SK-MEL-5 (cell line): ENCODE results near the gene EIF5. TPM values are rescaled to one million over a fixed set of nuclear protein-coding genes. Genes with fewer than 3 reads are reported as not detected.

ENCODE experiments used
- DNase-seq: peaks from one replicate; pipeline ENCODE4 v3.0.0-alpha.2; 2016; ENCODE audit warnings: low read depth, low spot score
- in situ Hi-C: cut with HindIII; loops from 2 replicates; pipeline ENCODE4 v1.10.0; 2016; ENCODE audit warnings: low sequenced_read_pairs, high pct_unique_total_duplicates, low pct_unique_long_range_greater_than_20kb
- total RNA-seq: library from RNA; depleted of rRNA; stranded (reverse); fragments of >200 nt; shearing (Covaris generic); gene quantifications from 2 replicates; pipeline ENCODE4 v1.2.3, GENCODE V29; 2014

Gene EIF5
- total RNA-seq, 1 experiment from 2014 or later = 149 TPM

DNA sequence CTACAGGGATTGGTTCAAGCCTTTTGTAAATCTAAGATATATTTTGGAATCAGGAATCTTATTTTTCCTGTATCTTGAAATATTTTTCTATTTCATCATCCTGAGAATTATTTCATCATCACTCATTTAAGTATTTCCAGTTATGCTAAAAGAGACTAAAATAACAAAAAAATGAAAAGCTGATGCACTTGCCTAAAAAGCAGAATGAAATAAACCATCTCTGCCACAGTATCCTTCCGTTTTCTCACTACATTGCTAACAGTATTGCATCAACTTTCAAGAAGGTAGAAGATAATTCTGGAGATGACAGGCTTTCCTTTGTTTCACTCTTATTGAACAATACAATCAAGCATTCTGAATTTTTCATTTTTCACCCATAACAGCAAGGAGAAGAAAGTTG, 31.1 kb upstream of the EIF5 start:
- in situ Hi-C loops = no loop called here
- DNase-seq = no peak

DNA sequence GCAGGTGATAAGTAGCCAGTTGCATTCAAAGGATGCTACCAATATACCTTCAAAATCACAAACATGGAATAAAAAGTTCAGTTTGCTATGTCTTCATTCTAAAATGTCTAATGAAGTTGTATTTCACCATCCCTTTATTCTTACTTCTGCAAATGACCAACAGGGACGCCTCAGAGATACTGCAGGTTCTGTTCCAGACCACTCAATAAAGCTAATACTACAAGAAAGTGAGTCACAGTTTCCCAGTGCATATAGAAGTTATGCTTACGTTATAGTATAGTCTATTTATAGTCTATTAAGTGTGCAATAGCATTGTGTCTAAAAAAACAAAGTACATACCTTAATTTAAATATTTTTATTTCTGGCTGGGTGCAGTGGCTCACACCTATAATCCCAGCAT, 29.3 kb upstream of the EIF5 start:
- in situ Hi-C loops = no loop called here
- DNase-seq = no peak

DNA sequence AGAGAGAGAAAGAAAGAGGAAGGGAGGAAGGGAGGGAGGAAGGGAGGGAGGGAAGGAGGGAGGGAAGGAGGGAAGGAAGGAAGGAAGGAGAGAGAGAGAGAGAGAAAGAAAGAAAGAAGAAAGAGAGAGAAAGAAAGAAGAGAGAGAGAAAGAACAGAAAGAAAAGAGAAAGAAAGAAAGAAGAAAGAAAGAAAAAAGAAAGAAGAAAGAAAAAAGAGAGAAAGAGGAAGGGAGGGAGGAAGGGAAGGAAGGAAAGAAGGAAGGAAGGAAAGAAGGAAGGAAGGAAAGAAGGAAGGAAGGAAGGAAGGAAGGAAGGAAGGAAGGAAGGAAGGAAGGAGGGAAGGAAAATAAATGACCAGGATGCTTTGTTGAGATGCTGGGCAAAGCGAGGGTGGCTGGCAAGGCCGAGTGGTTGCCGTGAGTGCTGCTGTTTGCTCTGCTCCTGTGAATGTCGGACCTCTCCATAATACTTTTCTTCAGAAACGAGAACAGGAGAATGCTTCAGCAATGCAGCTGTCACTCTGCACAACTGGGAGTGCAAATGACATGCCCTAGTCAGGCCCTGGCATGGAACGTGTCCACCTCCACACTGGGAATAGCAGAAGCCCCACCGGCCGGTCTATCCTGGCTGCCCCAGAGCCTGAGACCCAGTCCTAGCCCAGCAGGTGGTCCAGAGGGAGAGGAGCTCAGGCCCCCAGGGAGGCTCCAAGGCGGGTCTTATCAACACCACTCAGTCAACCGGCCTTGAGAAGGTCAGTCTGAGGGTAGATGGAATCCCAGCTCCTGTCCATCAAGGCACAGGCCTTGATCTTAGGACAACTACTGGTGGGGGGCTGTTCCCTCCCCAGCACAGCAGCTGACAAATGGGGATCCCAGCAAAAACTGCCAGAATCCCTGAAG, 25.1 kb upstream of the EIF5 start:
- in situ Hi-C loops = no loop called here
- no peak for DNase-seq

DNA sequence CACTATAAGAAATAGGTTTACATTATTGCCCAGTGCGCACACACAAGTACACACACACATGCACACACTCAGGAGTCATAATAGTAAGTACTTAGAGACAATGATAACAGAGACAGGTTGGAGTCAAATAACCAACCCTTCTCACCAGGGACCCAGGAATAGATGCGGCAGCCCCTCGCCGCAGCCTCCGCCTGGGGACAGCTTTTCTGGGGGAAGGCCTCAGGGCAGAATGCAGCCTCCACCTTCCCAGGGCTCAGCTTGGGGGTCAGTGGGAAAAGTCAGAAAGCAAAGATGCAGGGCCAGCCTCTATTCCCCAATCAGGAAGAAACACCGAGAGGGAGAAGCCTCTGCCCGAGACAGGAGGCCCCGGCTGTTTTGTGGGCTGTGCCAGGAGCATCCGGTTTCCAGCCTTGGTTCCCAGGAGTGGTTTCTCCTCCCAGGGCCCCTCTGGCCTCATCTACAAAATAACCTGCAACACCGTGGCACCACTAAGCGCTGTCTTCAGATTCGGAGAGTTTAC, 23.4 kb upstream of the EIF5 start:
- DNase-seq = no peak
- in situ Hi-C loops = no loop called here

DNA sequence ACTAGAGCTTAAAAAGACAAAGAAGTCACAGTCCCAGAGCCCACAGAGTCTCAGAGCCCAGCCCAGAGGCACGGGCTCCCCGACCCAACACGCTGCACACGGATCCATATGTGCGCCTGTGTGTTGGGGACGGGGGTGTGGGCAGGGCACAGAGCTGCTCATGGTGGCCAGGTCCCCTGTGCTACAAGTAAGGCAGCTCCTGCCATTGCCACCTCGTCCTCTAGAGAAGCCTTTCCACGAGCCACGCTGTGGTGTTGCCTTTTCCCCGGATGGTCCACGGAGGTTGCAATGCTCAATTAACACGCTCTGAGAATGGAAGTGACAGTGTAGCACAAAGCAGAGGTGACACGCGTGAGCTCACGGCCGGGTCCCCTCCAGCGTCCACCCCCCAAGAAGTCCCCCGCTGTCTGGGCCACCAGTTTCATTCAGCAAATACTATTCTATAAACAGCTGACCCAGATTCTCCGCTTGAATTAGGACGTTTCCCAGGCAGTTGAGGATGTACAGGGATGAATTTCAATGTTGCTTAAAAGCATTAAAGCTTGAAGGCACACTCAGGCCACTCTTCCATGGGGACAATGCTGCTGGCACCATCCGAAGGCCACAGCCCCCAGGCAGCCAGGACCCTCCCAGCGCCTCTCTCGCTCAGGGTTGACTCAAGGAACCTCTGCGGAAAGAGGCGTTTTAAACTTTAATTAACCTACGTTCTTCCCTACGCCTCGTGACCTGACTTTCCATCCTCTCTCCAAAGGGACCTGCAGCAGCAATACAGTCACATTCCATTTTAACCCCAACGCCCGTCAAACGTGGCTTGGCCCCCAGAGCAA, 22.7 kb upstream of the EIF5 start:
- DNase-seq = no peak
- in situ Hi-C loops = no loop called here

DNA sequence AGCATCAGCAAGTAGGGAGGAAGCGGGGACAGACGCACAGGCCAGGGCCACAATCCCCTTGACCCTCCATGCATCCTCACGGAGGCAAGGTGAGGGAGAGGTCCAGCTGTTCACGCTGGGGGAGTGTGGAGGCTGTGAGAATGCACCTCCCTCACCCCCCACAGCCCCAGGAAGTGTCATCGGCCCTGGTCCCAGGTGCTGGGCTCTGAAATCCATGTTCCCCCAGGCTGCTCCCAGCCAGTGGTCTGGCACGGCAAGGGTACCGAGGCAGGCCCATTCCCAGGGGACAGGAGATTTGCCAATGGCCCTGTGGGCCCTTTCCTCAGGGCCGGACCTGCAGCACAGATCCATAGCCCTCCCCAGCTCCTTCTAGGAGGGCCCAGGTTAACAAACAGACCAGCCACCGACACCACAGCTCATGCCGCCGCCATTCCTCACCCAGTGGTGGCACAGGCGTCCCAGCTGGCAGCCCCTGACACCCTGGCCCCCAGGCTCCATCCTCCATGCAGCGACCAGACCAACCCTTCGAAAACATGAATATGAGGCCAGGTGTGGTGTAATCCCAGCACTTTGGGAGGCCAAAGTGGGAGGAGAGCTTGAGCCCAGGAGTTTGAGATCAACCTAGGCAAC, 21.9 kb upstream of the EIF5 start:
- DNase-seq = no peak

DNA sequence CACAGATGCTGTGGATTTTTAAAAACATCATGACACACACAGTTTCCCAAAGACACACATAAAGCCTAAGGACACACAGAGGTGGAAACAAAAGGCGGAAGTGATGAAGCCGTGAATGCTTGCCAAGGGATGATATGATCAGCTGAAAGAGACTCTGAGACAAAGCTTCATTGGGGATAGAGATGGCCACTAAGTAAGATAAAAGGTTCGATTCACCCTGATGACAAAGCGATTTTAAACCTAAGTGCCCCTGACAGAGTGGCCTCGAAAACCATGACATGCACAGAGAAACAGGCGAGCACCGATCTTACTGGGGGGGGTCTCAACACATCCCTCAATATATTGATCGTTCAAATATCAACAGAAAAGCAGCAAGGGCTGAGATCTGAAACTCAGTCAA, 20.3 kb upstream of the EIF5 start:
- in situ Hi-C loops = no loop called here
- DNase-seq = no peak

More for the DNA sequence above, 21.9 kb upstream of the EIF5 start:
- in situ Hi-C loops = no loop called here

DNA sequence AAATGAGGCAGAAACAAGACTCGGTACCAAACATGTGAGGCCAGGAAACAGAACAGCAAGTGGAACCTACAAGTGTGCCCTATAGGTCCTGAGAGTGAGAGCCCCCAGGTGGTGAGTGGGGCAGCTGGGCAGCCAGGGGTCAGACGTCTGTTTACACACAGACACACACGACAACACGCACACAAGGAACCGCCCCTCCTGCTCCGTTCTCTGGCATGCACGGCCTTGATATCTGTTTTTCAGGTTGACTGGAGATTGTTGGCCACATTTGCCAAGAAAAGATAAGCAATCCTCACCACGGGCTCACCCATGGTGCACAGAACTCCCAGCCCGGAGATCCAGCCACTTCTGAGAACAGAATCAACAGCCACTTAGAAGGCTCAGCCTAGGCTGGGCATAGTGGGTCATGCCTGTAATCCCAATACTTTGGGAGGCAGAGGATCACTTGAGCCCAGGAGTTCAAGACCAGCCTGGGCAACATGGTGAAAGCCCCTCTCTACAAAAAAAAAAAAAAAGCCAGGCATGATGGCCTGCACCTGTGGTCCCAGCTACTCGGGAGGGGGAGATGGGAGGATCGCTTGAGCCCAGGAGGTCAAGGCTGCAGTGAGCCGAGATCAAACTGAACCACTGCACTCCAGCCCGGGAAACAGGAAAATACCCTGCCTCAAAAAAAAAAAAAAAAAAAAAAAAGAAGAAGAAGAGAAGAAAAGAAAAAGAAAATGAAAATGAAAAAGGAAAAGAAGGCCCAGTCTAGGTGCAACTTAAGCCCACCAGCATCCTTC, 19.4 kb upstream of the EIF5 start:
- in situ Hi-C loops = no loop called here
- DNase-seq = no peak

DNA sequence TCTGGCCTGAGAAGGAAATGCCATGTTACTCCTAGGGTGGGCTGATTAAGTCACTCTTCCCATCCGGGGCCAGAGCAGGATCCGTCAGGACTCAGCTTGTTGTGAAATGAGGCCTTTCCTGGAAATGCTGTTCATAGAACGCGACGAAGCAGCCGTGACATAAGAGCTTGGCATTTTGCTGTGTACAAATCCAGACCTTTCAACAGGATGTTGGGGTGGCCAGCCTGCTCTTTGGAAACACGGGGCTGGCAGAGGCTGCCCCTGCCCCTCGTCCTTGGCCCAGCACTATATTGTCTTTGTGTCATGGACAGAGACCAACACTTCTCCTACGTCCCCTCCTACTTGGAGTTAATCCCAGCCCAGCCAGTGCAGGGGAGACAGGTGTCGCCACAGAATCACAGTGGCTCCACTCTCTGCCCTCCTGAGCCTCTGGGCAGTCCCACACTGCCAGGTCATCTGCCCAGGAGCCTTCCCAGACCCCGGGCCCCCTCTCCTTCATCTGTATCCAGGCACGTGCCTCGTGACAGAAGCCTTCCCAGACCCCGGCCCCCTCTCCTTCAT, 18.6 kb upstream of the EIF5 start:
- DNase-seq = no peak

DNA sequence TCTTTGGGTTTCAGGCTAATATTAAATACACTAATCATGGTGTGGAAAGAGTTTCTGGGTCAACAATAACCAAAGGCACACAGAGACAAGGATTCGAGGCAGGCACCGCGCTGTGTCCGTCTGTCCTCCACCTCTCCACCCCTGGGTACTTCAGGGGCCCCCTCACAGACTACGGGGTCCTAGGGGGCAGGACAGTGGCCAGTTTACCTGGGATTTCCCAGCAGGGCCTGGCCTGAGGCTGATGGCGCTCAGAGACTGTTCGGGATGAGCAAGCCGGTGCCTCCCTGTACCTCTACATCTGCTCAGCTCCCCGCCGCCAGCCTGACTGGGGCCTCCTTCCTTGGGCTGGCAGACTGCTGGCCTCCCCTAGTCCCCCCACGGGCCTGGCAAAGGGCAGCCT, 18.1 kb upstream of the EIF5 start:
- in situ Hi-C loops = no loop called here

More for the DNA sequence above, 18.6 kb upstream of the EIF5 start:
- in situ Hi-C loops = no loop called here

DNA sequence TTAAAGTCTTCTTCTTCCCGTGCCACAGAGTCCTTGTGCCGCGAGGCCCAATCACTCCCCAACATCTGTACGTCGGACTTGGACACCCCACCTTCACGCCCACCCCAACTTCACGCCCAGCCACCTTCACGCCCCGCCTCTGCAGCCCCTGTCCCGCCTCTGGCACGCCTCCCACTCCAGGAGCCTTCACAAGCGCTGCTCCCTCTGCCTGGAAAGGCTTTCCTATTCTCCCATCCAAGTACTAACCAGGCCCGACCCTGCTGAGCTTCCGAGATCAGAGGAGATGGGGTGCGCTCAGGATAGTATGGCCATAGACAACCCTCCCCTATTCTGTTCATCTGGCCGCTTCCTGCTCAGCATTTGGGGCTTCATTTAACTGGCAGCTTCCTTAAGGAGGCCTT, 17.3 kb upstream of the EIF5 start:
- in situ Hi-C loops = no loop called here
- no peak for DNase-seq

More for the DNA sequence above, 18.1 kb upstream of the EIF5 start:
- no peak for DNase-seq

DNA sequence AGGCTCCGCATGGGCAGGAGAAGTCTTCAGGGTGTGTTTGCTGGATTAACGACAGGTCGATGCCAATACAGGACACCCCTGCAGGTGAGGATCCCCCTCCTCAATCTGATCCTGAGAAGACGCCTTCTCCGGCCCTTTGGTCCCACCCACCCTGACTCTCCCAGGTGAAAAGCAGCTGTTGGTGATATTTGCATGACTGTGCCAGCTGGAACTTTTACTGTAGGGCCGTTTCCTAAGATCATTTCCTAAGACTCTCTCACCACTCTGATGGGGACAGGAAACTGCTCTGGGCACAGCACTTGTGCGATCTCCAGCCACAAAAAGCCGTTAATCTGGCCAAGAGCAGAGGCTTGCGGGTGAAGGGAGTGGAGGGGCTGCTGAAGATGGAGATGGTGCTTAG, 16.8 kb upstream of the EIF5 start:
- in situ Hi-C loops = no loop called here
- no peak for DNase-seq

DNA sequence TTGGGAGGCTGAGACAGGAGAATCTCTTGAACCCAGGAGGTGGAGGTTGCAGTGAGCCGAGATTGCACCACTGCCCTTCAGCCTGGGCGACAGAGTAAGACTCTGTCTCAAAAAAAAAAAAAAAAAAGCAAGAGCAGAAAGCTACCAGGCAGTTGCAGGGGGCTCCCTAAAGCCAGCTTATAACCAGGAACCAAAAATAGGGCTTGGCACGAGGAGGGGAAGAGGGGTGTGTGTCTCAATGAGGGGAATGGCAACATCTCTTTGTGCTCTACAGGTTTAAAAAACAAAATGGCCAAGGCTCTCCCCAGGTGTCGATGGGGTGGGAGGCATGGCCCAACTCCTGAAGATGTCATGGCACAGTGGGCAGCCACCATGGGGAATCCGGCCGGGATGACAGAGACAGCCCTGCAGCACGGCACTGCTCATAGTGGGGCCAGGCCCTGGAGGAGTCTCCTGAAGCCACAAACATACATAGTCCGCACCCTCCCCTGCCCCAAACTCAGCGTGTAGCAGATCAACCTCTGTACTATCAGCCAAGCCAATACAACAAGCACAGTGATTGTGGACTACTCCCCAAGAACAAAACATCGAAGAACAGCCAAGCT, 16.0 kb upstream of the EIF5 start:
- in situ Hi-C loops = no loop called here

DNA sequence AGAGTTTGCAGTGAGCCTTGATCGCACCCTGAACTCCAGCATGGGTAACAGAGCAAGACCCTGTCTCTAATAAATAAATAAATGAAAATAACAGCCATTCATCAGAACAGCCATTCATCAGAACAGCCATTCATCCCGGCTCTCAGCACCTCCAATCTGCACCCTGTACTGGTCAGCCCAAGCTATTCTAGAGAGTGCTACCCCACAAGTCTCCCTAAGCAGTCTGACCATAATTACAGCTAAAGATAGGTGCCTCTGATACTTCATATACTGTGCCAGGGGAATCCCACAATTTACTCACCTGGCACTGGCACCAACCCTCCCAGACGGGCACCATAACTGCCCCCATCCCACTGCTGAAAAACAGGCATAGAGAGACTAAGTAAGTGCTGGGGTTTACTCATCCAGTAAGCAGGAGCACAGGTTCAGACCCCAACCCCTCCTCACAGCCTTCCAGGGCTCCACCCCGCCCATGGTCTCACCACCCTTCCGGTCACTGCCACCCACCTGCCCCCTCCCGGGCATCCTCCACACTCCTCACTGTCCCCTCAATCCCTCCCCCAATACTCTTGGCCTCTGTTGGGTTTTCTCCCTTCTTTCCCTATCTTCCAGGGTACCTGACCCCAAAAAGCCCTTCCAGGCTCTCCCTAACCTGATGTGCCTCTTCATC, 15.2 kb upstream of the EIF5 start:
- in situ Hi-C loops = no loop called here
- no peak for DNase-seq

More for the DNA sequence above, 16.0 kb upstream of the EIF5 start:
- DNase-seq = no peak

DNA sequence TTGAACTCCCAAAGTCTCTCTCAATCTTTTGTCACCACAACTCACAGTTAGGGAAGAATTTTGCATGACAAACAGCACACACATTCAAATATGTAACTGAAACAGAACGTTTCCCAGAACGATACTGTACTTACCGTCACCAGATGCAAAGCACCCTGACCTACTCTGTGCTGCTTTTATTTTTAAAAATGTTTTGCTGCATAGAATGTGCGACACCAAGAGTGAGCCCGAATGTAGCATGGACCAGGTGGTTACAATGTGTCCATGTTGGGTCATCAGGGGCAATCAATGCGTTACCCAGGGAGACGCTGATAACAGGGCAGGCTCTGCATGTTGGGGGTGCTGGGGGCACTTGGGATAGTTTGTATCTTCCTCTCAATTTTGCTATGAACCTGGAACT, 14.6 kb upstream of the EIF5 start:
- DNase-seq = no peak
- in situ Hi-C loops = no loop called here

DNA sequence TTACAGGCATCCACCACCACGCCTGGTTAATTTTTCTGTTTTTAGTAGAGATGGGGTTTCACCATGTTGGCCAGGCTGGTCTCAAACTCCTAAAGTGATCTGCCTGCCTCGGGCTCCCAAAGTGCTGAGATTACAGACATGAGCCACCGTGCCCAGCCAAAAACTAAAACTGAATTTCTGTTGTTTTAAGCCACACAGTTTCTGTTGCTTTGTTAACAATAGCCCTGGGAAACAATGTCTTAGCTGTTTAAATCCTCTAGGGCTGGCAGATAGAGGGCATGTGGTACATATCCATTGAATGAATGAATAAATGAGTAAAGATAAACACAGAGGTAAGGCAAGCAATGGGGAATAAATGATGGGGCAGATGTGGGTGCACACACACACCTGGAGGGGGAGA, 8.0 kb upstream of the EIF5 start:
- DNase-seq = no peak
- in situ Hi-C loops = no loop called here
